ENCODE results near the gene CRYBB1.

Gene CRYBB1

GRCh38 chr22:26559961-26560575 lies 57.8 kb downstream of the CRYBB1 start:
- H3K4me3 ChIP-seq (ENCODE audit: control insufficient read depth, low read depth, low read length) = no peak overlapping the region
- TF ChIP-seq, protein P1, sequence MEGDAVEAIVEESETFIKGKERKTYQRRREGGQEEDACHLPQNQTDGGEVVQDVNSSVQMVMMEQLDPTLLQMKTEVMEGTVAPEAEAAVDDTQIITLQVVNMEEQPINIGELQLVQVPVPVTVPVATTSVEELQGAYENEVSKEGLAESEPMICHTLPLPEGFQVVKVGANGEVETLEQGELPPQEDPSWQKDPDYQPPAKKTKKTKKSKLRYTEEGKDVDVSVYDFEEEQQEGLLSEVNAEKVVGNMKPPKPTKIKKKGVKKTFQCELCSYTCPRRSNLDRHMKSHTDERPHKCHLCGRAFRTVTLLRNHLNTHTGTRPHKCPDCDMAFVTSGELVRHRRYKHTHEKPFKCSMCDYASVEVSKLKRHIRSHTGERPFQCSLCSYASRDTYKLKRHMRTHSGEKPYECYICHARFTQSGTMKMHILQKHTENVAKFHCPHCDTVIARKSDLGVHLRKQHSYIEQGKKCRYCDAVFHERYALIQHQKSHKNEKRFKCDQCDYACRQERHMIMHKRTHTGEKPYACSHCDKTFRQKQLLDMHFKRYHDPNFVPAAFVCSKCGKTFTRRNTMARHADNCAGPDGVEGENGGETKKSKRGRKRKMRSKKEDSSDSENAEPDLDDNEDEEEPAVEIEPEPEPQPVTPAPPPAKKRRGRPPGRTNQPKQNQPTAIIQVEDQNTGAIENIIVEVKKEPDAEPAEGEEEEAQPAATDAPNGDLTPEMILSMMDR (conservative IDR thresholded peaks at IDR 0.05; ENCODE audit: control insufficient read depth, insufficient read depth, low read depth, low read length) = no peak
- no peak for DNase-seq (ENCODE audit: low read depth)

DNA sequence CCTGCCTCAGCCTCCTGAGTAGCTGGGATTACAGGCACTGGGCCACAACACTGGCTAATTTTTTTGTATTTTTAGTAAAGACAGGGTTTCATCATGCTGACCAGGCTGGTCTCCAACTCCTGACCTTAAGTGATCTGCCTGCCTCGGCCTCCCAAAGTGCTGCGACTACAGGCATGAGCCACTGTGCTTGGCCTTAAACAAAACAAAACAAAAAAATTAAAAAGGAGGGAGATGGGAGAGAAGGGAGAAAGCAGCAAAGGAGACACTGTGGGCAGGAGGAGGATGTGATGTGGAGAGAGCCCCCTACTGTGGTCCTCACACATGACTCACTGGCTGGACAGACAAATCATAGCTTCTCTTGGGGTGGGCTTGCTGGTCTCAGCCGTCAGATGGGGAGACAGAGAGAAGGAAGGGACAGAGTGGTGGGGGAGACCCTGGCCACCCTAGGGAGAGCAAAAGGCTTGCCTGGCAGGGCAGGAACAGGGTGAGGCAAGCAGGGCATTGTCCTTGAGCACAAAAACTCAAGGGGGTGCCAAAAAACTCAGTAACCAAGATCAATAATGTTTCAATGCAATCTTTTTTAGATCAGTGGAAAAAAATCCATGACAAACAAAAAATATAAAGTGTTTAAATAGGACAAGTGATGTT lies 59.5 kb downstream of the CRYBB1 start:
- peak; percentile 26 for DNase-seq (ENCODE audit: low read depth)

GRCh38 chr22:26556904-26557303 lies 60.9 kb downstream of the CRYBB1 start:
- no peak for DNase-seq (ENCODE audit: low read depth)
- no peak overlapping the region for H3K4me3 ChIP-seq (ENCODE audit: control insufficient read depth, low read depth, low read length)
- TF ChIP-seq, protein P1 (conservative IDR thresholded peaks at IDR 0.05; ENCODE audit: control insufficient read depth, insufficient read depth, low read depth, low read length) = no peak

More for the DNA sequence above, 59.5 kb downstream of the CRYBB1 start:
- H3K4me3 ChIP-seq (ENCODE audit: control insufficient read depth, low read depth, low read length) = no peak overlapping the region
- TF ChIP-seq, protein P1 (conservative IDR thresholded peaks at IDR 0.05; ENCODE audit: control insufficient read depth, insufficient read depth, low read depth, low read length) = no peak

GRCh38 chr22:26555478-26555877 lies 62.3 kb downstream of the CRYBB1 start:
- TF ChIP-seq, protein P1 (conservative IDR thresholded peaks at IDR 0.05; ENCODE audit: control insufficient read depth, insufficient read depth, low read depth, low read length) = no peak
- DNase-seq (ENCODE audit: low read depth) = no peak
- no peak overlapping the region for H3K4me3 ChIP-seq (ENCODE audit: control insufficient read depth, low read depth, low read length)

GRCh38 chr22:26554956-26555355 lies 62.9 kb downstream of the CRYBB1 start:
- no peak for DNase-seq (ENCODE audit: low read depth)
- TF ChIP-seq, protein P1 (conservative IDR thresholded peaks at IDR 0.05; ENCODE audit: control insufficient read depth, insufficient read depth, low read depth, low read length) = no peak
- H3K4me3 ChIP-seq (ENCODE audit: control insufficient read depth, low read depth, low read length) = no peak overlapping the region

GRCh38 chr22:26553056-26553752 lies 64.6 kb downstream of the CRYBB1 start:
- TF ChIP-seq, protein P1 (conservative IDR thresholded peaks at IDR 0.05; ENCODE audit: control insufficient read depth, insufficient read depth, low read depth, low read length) = no peak
- DNase-seq (ENCODE audit: low read depth) = peak; percentile 84
- no peak overlapping the region for H3K4me3 ChIP-seq (ENCODE audit: control insufficient read depth, low read depth, low read length)
